ENCODE measurements around the gene TSHZ2. TPM values are rescaled to one million over a fixed set of nuclear protein-coding genes. Genes with fewer than 3 reads are reported as not detected.

The TSHZ2 gene
- total RNA-seq, 1 donor = 3.6 TPM

DNA sequence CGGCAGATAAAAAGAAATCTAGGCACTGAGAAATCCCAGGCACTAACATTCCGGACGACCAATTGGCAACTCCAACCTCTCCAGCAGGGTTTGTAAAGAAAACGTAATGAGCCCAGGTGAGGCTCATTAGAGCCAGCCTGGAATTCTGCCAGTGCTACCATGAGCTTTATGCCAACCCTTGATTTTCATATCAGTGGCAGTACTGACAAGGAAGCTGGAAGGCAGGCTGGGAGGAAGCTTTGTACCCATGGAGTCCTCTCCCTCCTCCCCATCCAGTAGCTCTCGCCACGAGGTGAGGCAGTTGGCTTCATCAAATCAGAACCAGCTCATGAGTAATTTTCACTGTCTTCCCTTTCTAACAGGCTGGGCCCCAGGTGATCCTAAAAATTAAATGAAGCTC, 371.3 kb downstream of the TSHZ2 start:
- H3K27ac ChIP-seq (ENCODE audit: low read depth, low read length) = no peak overlapping the region
- H3K79me2 ChIP-seq (ENCODE audit: insufficient read depth, low read length) = no peaks in the 10 kb centered on the region
- no peaks in the 10 kb centered on the region for H3K36me3 ChIP-seq (ENCODE audit: insufficient read depth, low read length)
- H3K4me1 ChIP-seq (ENCODE audit: insufficient read depth, low read length) = no peaks in the 10 kb centered on the region
- no peak overlapping the region for H2AFZ ChIP-seq (ENCODE audit: low read length)
- no peaks in the 10 kb centered on the region for H3K27me3 ChIP-seq (ENCODE audit: insufficient read depth, low read length)
- H3K4me2 ChIP-seq (ENCODE audit: insufficient read depth, low read length) = no peak overlapping the region
- TF ChIP-seq CTCF (IDR thresholded peaks at IDR 0.05; ENCODE audit: extremely low read depth, low read depth, low read length) = no peak
- H3K9me3 ChIP-seq (ENCODE audit: low read depth, low read length) = no peaks in the 10 kb centered on the region
- no peak for DNase-seq (ENCODE audit: insufficient read length, low spot score, missing footprints)
- no peak overlapping the region for H3K4me3 ChIP-seq (ENCODE audit: insufficient read depth, low read length)
- H4K20me1 ChIP-seq (ENCODE audit: insufficient read depth, low read length) = no peaks in the 10 kb centered on the region

DNA sequence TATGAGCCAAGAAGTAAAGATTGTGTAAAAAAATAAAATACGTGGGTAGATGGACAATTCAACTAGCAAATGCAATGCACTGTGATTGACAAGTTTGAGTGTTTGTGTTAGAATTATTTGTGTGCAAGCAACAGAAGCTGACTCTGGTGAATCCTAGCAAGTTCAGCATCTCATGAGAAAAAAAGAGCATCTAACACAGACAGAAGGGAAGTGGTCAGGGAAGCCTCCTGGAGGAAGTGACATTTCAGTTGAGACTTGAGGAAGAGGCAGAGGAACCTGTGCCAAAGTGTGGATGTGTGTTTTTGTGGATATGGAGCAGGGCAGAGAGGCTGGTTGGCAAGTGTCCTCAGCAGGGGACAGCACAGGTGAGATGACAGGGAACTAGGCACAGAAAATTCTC, 372.7 kb downstream of the TSHZ2 start:
- TF ChIP-seq CTCF (IDR thresholded peaks at IDR 0.05; ENCODE audit: extremely low read depth, low read depth, low read length) = no peak
- no peak for DNase-seq (ENCODE audit: insufficient read length, low spot score, missing footprints)
- H3K4me2 ChIP-seq (ENCODE audit: insufficient read depth, low read length) = no peak overlapping the region
- H3K36me3 ChIP-seq (ENCODE audit: insufficient read depth, low read length) = no peaks in the 10 kb centered on the region
- no peaks in the 10 kb centered on the region for H3K9me3 ChIP-seq (ENCODE audit: low read depth, low read length)
- H3K27ac ChIP-seq (ENCODE audit: low read depth, low read length) = no peak overlapping the region
- H3K4me1 ChIP-seq (ENCODE audit: insufficient read depth, low read length) = no peaks in the 10 kb centered on the region
- no peaks in the 10 kb centered on the region for H3K79me2 ChIP-seq (ENCODE audit: insufficient read depth, low read length)
- H3K4me3 ChIP-seq (ENCODE audit: insufficient read depth, low read length) = no peak overlapping the region
- no peaks in the 10 kb centered on the region for H3K27me3 ChIP-seq (ENCODE audit: insufficient read depth, low read length)
- no peak overlapping the region for H2AFZ ChIP-seq (ENCODE audit: low read length)
- no peaks in the 10 kb centered on the region for H4K20me1 ChIP-seq (ENCODE audit: insufficient read depth, low read length)

- H3K27ac ChIP-seq (ENCODE audit: low read depth, low read length) = no peak overlapping the region
- H3K79me2 ChIP-seq (ENCODE audit: insufficient read depth, low read length) = no peaks in the 10 kb centered on the region
- no peak overlapping the region for H3K4me3 ChIP-seq (ENCODE audit: insufficient read depth, low read length)
Observed at GRCh38 chr20:53345536-53346334, 373.6 kb downstream of the TSHZ2 start.

DNA sequence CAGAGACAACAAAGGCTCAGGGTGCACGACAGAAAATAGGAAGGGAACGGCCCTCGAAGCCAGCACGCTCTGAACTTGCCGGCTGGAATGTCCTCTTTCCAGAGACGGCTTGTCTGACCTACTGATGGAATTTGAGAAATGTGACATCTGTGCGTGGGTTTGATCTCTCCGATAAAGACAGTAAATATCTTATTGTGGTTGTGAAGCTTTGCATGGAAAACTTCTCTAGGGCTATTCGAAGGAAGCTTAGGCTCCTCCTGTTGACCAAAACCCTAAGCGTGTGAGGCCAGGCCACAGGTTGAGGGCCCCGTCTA, 374.1 kb downstream of the TSHZ2 start:
- Histone ChIP-seq H3K27me3 (ENCODE audit: insufficient read depth, low read length) (no peaks in the 10 kb centered on the region), H3K79me2 (ENCODE audit: insufficient read depth, low read length) (no peaks in the 10 kb centered on the region), H3K9me3 (ENCODE audit: low read depth, low read length) (no peaks in the 10 kb centered on the region), H3K27ac (ENCODE audit: low read depth, low read length) (no peak overlapping the region), H2AFZ (ENCODE audit: low read length) (no peak overlapping the region), H3K36me3 (ENCODE audit: insufficient read depth, low read length) (no peaks in the 10 kb centered on the region), H3K4me3 (ENCODE audit: insufficient read depth, low read length) (no peak overlapping the region), H3K4me2 (ENCODE audit: insufficient read depth, low read length) (no peak overlapping the region), H4K20me1 (ENCODE audit: insufficient read depth, low read length) (no peaks in the 10 kb centered on the region), H3K4me1 (ENCODE audit: insufficient read depth, low read length) (no peaks in the 10 kb centered on the region)
- no peak for DNase-seq (ENCODE audit: insufficient read length, low spot score, missing footprints)
- TF ChIP-seq CTCF (IDR thresholded peaks at IDR 0.05; ENCODE audit: extremely low read depth, low read depth, low read length) = no peak

More at GRCh38 chr20:53345536-53346334, 373.6 kb downstream of the TSHZ2 start:
- no peaks in the 10 kb centered on the region for H3K4me1 ChIP-seq (ENCODE audit: insufficient read depth, low read length)
- no peak overlapping the region for H2AFZ ChIP-seq (ENCODE audit: low read length)
- H4K20me1 ChIP-seq (ENCODE audit: insufficient read depth, low read length) = no peaks in the 10 kb centered on the region
- H3K9me3 ChIP-seq (ENCODE audit: low read depth, low read length) = no peaks in the 10 kb centered on the region
- no peak for DNase-seq (ENCODE audit: insufficient read length, low spot score, missing footprints)
- TF ChIP-seq CTCF (IDR thresholded peaks at IDR 0.05; ENCODE audit: extremely low read depth, low read depth, low read length) = no peak
- no peaks in the 10 kb centered on the region for H3K36me3 ChIP-seq (ENCODE audit: insufficient read depth, low read length)
- H3K27me3 ChIP-seq (ENCODE audit: insufficient read depth, low read length) = no peaks in the 10 kb centered on the region
- no peak overlapping the region for H3K4me2 ChIP-seq (ENCODE audit: insufficient read depth, low read length)
